OCI-LY3 (cell line): ENCODE results near the gene GABARAP.

Source experiments
- EZH2phosphoT487 ChIP-seq: fragments of 200-600 bp; shearing (Covaris generic); IDR thresholded peaks from 2 replicates; pipeline ENCODE4 v1.6.1; 2018; ENCODE audit warnings: antibody characterized with exemption, mixed run types, low read depth
- TF ChIP-seq, protein P1 (sequence below): fragments of 200-600, 300-600 bp; sonication (generic); IDR thresholded peaks from 2 replicates; pipeline ENCODE4 v1.5.1; 2014; ENCODE audit warnings: antibody characterized with exemption, low read length, low read depth

DNA sequence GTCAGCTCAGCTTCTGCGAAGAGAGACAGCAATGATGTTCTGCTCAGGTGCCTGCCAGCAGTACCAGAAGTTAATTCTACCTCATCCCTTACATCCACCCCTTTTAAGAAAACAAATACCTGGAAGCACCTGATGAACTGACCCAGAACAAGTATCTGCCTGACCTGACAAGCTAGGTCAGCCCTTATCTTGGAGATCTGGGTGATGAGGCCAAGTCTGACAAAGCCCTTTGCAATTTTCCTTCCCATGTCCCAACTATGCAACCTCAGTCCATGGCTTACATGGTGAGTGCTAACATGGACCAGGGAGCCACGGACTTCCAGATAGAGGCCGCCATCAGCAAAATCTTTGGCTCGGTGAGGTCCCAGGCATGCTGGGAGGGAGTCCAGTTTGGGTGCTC, 18.9 kb downstream of the GABARAP start:
- TF ChIP-seq, protein P1, sequence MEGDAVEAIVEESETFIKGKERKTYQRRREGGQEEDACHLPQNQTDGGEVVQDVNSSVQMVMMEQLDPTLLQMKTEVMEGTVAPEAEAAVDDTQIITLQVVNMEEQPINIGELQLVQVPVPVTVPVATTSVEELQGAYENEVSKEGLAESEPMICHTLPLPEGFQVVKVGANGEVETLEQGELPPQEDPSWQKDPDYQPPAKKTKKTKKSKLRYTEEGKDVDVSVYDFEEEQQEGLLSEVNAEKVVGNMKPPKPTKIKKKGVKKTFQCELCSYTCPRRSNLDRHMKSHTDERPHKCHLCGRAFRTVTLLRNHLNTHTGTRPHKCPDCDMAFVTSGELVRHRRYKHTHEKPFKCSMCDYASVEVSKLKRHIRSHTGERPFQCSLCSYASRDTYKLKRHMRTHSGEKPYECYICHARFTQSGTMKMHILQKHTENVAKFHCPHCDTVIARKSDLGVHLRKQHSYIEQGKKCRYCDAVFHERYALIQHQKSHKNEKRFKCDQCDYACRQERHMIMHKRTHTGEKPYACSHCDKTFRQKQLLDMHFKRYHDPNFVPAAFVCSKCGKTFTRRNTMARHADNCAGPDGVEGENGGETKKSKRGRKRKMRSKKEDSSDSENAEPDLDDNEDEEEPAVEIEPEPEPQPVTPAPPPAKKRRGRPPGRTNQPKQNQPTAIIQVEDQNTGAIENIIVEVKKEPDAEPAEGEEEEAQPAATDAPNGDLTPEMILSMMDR: no peak
- TF ChIP-seq EZH2phosphoT487: no peak
